ENCODE results near the gene CXCR4.
"Not testable (repeated sequence)": the region's sequence is repeated elsewhere in the genome, so short reads cannot be mapped to it uniquely, and the experiment has no call there.

CXCR4 gene

GRCh38 chr2:136112317-136113208 lies 5.4 kb downstream of the CXCR4 start:
- no peak for DNase-seq

DNA sequence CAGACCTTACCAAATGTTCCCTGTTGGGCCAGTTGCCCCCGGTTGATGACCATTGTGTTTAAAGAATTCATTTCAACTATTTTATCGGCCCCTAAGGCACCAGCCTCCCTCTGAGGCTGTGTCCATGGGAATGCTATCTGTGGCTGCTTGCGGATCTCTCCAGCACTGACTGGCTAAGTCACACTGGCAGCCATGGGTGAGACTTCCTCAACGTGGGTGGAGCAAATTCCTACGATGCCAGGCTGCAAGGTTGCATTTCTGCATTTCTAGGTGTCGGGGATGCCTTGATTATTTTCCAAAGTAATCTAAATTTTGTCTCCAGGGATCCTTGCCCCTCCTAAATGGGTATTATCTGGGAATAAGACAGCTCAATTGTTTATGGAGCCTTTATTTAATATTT lies 6.2 kb downstream of the CXCR4 start:
- DNase-seq, result no peak

DNA sequence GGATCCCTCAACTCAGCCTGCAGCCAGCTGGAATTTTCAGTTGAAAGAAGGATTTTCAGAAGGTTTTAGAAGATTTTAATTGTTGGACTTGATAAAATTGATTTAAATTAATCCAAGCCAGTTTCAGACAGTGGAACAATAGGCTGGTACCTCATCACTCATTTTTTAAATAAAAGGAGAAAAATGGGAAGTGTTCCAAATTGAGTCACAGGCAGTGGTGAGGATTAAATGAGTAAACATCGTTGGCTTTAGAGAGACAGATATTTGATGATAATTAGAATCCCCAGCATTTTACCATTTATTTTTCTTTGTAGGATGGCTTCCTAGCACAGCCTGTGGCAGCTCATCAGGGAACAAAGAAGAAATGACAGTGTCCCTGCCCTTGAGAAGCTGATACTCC lies 7.4 kb downstream of the CXCR4 start:
- DNase-seq, result no peak

- DNase-seq, result no peak
Observed at GRCh38 chr2:136108463-136108862, 9.5 kb downstream of the CXCR4 start.

DNA sequence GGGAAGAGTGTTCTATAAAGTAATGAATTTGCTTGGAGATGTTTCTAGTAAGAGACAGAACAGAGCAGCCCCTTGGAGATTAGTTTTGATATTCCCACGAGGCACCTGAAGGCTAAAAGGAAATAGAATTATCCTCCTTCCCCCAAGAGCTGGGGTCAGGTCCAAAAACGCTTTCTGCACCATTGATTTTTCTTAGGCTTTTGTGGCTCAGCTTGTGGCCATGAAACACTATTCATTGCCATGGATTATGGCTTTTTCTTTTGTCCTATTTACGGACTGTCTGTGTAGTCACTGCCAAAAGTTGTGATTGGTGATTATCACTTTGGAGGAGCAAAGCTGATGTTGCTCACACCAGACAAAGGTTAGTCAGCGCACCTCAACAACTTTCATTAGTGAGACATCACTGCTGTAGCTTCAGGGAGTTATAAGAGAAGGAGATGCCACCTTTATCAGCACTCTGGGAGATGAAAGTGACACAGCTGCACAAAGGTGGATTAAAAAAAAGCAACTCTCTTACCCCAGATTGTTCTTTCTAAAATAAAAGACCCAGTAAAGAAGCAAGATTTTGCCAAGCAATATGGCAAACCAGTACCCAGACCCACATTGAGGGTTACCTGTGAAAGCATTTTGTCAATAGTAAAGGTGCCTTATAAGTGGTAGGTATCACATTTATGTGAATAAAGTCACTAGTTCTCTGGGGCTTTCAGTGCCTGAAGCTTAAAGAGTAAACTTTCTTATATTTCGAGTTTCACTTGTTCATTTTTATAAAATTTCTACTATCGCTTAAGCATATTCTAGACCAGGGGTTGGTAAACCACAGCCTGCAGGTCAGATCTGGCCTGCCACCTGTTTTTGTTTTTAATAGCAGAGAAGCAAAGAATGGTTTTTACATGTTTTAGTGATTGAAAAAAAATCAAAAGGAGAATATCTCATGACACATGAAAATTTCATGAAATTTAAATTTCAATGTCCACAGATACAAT lies 10.6 kb downstream of the CXCR4 start:
- DNase-seq, result no peak

GRCh38 chr2:136106505-136106904 lies 11.4 kb downstream of the CXCR4 start:
- no peak for DNase-seq

DNA sequence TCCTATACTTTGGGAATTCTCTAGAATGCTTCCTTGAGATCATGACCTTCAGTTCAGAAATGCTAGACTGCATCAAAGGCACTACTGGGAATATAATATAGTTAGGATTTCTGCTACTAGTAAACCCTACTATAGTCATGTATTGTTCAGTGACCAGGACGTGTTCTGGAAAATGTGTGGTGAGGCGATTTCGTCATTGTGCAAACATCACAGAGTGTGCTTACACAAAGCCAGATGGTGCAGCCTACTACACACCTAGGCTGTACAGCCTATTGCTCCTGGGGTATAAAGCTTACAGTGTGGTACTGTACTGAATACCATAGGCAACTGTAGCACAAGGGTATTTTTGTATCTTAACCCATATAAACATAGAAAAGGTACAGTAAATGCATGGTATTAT lies 13.0 kb downstream of the CXCR4 start:
- DNase-seq, result no peak

DNA sequence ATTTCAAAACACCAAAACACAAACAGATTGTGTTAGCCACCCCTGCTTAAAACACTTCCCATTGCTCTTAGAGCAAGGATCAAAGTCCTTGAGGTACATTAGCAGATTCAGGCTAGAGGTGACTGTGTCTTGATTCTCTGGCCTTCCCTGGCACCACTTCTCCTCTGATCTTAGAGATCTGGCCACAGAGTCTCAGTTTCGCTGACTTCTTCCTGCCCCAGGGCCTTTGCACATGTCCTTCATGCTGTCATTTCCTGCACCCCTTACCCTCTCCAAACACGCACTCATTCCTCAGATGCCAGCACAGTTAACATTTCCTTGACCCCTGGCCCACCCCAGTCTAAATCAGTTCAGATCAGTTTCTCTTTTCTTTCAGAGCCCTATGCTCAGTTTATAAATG lies 16.9 kb downstream of the CXCR4 start:
- DNase-seq, result no peak

GRCh38 chr2:136098441-136098840 lies 19.5 kb downstream of the CXCR4 start:
- DNase-seq, result peak; percentile 16

DNA sequence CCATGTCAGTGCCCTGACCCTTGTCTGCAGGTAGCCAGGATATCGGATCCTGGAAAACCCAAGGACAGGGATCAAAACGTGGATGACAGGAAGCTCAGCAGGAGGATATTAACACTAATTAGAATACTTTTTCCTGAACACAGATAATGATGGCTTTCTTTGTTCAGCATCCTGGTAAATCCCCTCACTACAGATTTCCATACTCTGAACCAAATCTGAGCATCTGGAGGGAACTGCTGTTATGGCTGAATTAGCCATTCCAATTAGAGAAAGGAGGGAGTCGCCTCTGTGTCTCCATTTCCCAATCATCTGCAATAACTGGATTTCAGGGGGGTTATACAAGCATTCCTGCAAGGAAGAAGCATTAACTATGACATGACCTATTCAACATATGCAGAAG lies 24.4 kb downstream of the CXCR4 start:
- no peak for DNase-seq

- no peak for DNase-seq
Observed at GRCh38 chr2:136091899-136092298, 26.1 kb downstream of the CXCR4 start.

DNA sequence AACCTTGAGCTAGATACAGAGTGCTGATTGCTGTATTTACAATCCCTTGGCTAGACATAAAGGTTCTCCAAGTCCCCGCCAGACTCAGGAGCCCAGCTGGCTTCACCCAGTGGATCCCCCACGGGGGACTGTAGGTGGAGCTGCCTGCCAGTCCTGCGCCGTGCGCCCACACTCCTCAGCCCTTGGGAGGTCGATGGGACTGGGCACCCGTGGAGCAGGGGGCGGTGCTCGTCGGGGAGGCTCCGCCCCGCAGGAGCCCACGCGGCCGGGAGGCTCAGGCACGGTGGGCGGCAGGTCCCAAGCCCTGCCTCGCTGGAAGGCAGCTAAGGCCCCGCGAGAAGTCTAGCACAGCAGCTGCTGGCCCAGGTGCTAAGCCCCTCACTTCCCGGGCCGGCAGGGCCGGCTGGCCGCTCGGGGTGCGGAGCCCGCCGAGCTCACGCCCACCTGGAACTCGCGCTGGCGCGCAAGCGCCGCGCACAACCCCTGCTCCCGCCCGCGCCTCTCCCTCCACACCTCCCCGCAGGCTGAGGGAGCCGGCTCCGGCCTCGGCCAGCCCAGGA lies 30.0 kb downstream of the CXCR4 start:
- DNase-seq, result not testable (repeated sequence)

GRCh38 chr2:136086253-136087016 lies 31.5 kb downstream of the CXCR4 start:
- DNase-seq, result no peak

- no peak for DNase-seq
Observed at GRCh38 chr2:136085453-136086209, 32.3 kb downstream of the CXCR4 start.

- no peak for DNase-seq
Observed at GRCh38 chr2:136081582-136082210, 36.3 kb downstream of the CXCR4 start.

GRCh38 chr2:136080114-136080513 lies 37.8 kb downstream of the CXCR4 start:
- DNase-seq, result no peak

GRCh38 chr2:136077107-136077506 lies 40.8 kb downstream of the CXCR4 start:
- no peak for DNase-seq

DNA sequence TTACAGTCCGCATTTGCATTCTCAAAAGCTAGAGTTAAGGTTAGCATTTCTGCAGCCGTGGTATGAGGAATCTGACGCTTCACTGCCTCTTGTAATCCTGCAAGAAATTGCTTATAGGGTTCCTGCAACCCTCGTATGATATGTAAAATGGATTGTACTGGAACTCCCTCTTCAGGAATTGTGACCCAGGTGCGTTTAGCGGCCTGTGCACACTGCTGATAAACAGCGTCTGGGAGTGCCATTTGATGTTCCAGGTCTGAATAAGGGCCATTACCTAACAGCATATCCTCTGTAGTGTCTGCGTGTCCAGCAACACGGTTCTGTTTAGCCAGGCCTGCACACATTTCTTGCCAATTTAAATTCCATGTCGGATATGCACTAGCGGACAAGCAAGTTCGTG lies 42.5 kb downstream of the CXCR4 start:
- DNase-seq, result no peak

DNA sequence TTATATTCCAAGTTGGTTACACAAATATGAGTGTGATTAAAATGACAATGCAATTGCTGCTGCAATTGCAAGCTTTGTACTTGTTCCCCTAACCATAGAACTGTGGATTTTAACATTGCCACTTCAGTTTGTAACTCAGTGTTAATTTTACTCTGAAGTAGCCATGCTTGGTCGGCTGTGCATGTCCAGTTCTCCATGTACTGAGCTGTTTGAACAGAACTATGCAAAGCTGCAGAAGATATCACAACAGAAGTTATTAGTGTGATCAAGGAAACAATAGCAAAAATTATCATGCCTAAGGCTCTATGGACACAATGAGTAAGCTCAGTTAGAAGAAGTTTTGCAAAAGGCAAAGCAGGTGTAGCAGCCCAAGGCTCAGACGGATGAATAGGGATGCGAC lies 45.3 kb downstream of the CXCR4 start:
- no peak for DNase-seq

GRCh38 chr2:136071887-136072286 lies 46.1 kb downstream of the CXCR4 start:
- not testable (repeated sequence) for DNase-seq

GRCh38 chr2:136070913-136071312 lies 47.0 kb downstream of the CXCR4 start:
- no peak for DNase-seq

Data from GDM1 (cell line).